ENCODE measurements around the gene HOXB9. TPM values are rescaled to one million over a fixed set of nuclear protein-coding genes. Genes with fewer than 3 reads are reported as not detected.

HOXB9 gene
- total RNA-seq, 1 donor from 2014 or later = 0.10 TPM

- intact Hi-C loops (cut with micrococcal nuclease) = loop anchor here (5.0 kb wide), 1 partner anchor 82 kb away; the partner anchor contains the start of genes PRAC1 and PRAC2
Observed at GRCh38 chr17:48639982-48640857, 14.1 kb upstream of the HOXB9 start.

- intact Hi-C loops (cut with micrococcal nuclease) = loop anchor here (5.0 kb wide), 1 partner anchor 83 kb away; the partner anchor contains the start of genes PRAC1 and PRAC2
Observed at GRCh38 chr17:48639136-48639535, 13.0 kb upstream of the HOXB9 start.

GRCh38 chr17:48637323-48638260 lies 11.4 kb upstream of the HOXB9 start:
- intact Hi-C loops (cut with micrococcal nuclease) = loop anchor here (5.0 kb wide), 1 partner anchor 85 kb away; the partner anchor contains the start of genes PRAC1 and PRAC2

- intact Hi-C loops (cut with micrococcal nuclease) = loop anchor here (1.0 to 5.0 kb wide), 2 partner anchors 9 to 86 kb away; partner anchors contain the start of genes PRAC1 and PRAC2
Observed at GRCh38 chr17:48636177-48637018, 10.2 kb upstream of the HOXB9 start.

- intact Hi-C loops (cut with micrococcal nuclease) = loop anchor here (5.0 kb wide), 2 partner anchors 37 to 88 kb away; partner anchors contain the start of genes PRAC1 and PRAC2
Observed at GRCh38 chr17:48634493-48635208, 8.5 kb upstream of the HOXB9 start.

GRCh38 chr17:48633266-48633677 lies 7.1 kb upstream of the HOXB9 start:
- intact Hi-C loops (cut with micrococcal nuclease) = loop anchor here (5.0 kb wide), 1 partner anchor 36 kb away; no protein-coding TSS in a partner anchor

GRCh38 chr17:48632579-48633265 lies 6.6 kb upstream of the HOXB9 start:
- intact Hi-C loops (cut with micrococcal nuclease) = loop anchor here (5.0 kb wide), 1 partner anchor 35 kb away; no protein-coding TSS in a partner anchor

GRCh38 chr17:48631693-48632578 lies 5.8 kb upstream of the HOXB9 start:
- intact Hi-C loops (cut with micrococcal nuclease) = loop anchor here (5.0 kb wide), 1 partner anchor 35 kb away; no protein-coding TSS in a partner anchor

- intact Hi-C loops (cut with micrococcal nuclease) = loop anchor here (5.0 kb wide), 1 partner anchor 34 kb away; no protein-coding TSS in a partner anchor
Observed at GRCh38 chr17:48630925-48631692, 5.0 kb upstream of the HOXB9 start.

- intact Hi-C loops (cut with micrococcal nuclease) = loop anchor here (5.0 kb wide), 1 partner anchor 33 kb away; no protein-coding TSS in a partner anchor
Observed at GRCh38 chr17:48630009-48630924, 4.1 kb upstream of the HOXB9 start.

GRCh38 chr17:48629411-48629759 lies 3.2 kb upstream of the HOXB9 start:
- intact Hi-C loops (cut with micrococcal nuclease) = no loop called here

- intact Hi-C loops (cut with micrococcal nuclease) = no loop called here
Observed at GRCh38 chr17:48628649-48629410, 2.7 kb upstream of the HOXB9 start.

GRCh38 chr17:48627623-48628521 lies 1.7 kb upstream of the HOXB9 start:
- intact Hi-C loops (cut with micrococcal nuclease) = loop anchor here (1.0 kb wide), 1 partner anchor 8 kb away; no protein-coding TSS in a partner anchor

GRCh38 chr17:48627118-48627597 lies 1.0 kb upstream of the HOXB9 start:
- intact Hi-C loops (cut with micrococcal nuclease) = loop anchor here (1.0 kb wide), 1 partner anchor 9 kb away; no protein-coding TSS in a partner anchor

Data from T-helper 1 cell treated with Interleukin-12 subunit alpha and Interleukin-12 subunit beta and Interleukin-4 antibody, amounts not matched to agents 30 ng/mL and 1 ng/mL, for 36 hours (primary cell).